Tibial artery (tissue), 4 donors: Measurements from ENCODE around the gene ZNF576.
"Not testable (repeated sequence)": the region's sequence is repeated elsewhere in the genome, so short reads cannot be mapped to it uniquely, and the experiment has no call there.

ENCODE experiments used
- DNase-seq, 2 donors: peaks; one replicate each; pipeline ENCODE4 v3.0.0-alpha.2; 2019
- H3K27ac ChIP-seq, 2 donors: fragments of 200-600 bp; sonication (generic) in 1 of 2; 1 replicate in 1 of 2; 2 replicates in 1 of 2; pipeline ENCODE4 v1.5.1; 2018 to 2019; ENCODE audit warnings: mild to moderate bottlenecking in 1 of 2
- H3K27me3 ChIP-seq, 2 donors: fragments of 200-600 bp; sonication (generic) in 1 of 2; one replicate each; pipeline versions ENCODE4 v1.5.1 to v1.6.0; 2016 to 2019
- H3K36me3 ChIP-seq, 3 donors: fragments of 200-600 bp; sonication (generic) in 2 of 3; one replicate each; pipeline ENCODE4 v1.5.1; 2016 to 2019; ENCODE audit warnings: mild to moderate bottlenecking in 2 of 3
- H3K4me1 ChIP-seq, 4 donors: fragments of 200-600 bp; sonication (generic) in 2 of 4; 1 replicate in 3 of 4; 2 replicates in 1 of 4; pipeline ENCODE4 v1.5.1; 2016 to 2019
- H3K4me3 ChIP-seq, 2 donors: fragments of 200-600 bp; sonication (generic) in 1 of 2; 1 replicate in 1 of 2; 2 replicates in 1 of 2; pipeline ENCODE4 v1.5.1; 2018 to 2019; ENCODE audit warnings: mild to moderate bottlenecking in 2 of 2
- H3K9me3 ChIP-seq, 3 donors: fragments of 200-600 bp; sonication (generic) in 1 of 3; one replicate each; pipeline ENCODE4 v1.5.1; 2016 to 2019
- intact Hi-C: fragments of 100-400 bp; cut with DNase I; formaldehyde crosslinking; loops from one replicate; pipeline ENCODE4 v1.15.0; 2023; ENCODE audit warnings: low total_unique reads
- TF ChIP-seq, protein P1 (sequence below), 2 experiments: fragments of 200-600 bp in 1 of 2; fragments of 450-650 bp in 1 of 2; IDR thresholded peaks; one replicate each; pipeline ENCODE4 v1.5.1; 2017 to 2019; ENCODE audit warnings: antibody characterized with exemption in 2 of 2, mild to moderate bottlenecking in 1 of 2, moderate library complexity in 1 of 2

ZNF576 gene

DNA sequence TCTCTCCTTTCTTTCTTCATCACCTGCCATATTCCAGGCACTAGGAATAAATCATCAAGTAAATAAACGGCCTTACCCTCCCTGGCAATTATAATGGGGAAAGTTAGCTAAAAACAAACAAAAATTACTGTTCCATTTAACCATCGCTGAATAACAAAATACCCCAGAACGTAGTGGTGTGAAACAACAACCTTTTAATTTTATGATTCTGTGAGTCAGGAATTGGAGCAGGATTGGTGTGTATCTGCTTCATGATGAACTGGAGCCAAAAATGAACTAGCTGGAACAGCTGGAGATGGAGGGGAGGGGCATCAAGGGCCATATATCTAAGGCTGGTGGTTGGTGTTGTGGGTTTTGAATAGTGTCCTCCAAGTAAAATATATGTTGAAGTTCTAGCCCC lies 46.9 kb downstream of the ZNF576 start:
- peaks cover 0 to 16% (median 10%) of the 10 kb centered on the region in 4 donors for H3K4me1 ChIP-seq
- no peak overlapping the region for H3K4me3 ChIP-seq
- intact Hi-C loops, result no loop called here
- H3K27me3 ChIP-seq, result peaks cover 0 to 34% of the 10 kb centered on the region in 2 donors
- peaks cover 0 to 17% (median 13%) of the 10 kb centered on the region in 3 donors for H3K36me3 ChIP-seq
- H3K27ac ChIP-seq, result no peak overlapping the region
- no peak for DNase-seq
- no peaks in the 10 kb centered on the region for H3K9me3 ChIP-seq
- TF ChIP-seq, protein P1, sequence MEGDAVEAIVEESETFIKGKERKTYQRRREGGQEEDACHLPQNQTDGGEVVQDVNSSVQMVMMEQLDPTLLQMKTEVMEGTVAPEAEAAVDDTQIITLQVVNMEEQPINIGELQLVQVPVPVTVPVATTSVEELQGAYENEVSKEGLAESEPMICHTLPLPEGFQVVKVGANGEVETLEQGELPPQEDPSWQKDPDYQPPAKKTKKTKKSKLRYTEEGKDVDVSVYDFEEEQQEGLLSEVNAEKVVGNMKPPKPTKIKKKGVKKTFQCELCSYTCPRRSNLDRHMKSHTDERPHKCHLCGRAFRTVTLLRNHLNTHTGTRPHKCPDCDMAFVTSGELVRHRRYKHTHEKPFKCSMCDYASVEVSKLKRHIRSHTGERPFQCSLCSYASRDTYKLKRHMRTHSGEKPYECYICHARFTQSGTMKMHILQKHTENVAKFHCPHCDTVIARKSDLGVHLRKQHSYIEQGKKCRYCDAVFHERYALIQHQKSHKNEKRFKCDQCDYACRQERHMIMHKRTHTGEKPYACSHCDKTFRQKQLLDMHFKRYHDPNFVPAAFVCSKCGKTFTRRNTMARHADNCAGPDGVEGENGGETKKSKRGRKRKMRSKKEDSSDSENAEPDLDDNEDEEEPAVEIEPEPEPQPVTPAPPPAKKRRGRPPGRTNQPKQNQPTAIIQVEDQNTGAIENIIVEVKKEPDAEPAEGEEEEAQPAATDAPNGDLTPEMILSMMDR (IDR thresholded peaks at IDR 0.05), result no peak

DNA sequence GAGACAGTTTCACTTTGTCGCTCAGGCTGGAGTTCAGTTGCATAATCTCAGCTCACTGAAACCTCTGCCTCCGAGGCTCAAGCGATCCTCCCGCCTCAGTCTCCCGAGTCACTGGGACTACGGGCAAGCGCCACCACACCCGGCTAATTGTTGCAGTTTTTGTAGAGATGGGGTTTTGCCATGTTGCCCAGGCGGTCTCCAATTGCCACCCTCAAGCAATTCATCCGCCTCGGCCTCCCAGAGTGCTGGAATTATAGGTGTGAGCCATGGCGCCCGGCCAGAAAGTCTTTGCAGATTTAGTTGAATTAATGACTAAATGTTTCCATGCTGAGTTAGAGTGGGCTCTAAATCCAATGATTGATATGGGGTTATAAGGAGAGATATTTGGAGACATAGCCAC lies 47.8 kb downstream of the ZNF576 start:
- no peak for DNase-seq
- Histone ChIP-seq H3K27ac (no peak overlapping the region), H3K9me3 (no peaks in the 10 kb centered on the region), H3K27me3 (peaks cover 0 to 26% of the 10 kb centered on the region in 2 donors), H3K4me1 (peaks cover 0 to 13% (median 9%) of the 10 kb centered on the region in 4 donors), H3K36me3 (peaks cover 6 to 25% (median 22%) of the 10 kb centered on the region in 3 donors), H3K4me3 (no peak overlapping the region)
- intact Hi-C loops, result no loop called here
- TF ChIP-seq, protein P1 (IDR thresholded peaks at IDR 0.05), result no peak

DNA sequence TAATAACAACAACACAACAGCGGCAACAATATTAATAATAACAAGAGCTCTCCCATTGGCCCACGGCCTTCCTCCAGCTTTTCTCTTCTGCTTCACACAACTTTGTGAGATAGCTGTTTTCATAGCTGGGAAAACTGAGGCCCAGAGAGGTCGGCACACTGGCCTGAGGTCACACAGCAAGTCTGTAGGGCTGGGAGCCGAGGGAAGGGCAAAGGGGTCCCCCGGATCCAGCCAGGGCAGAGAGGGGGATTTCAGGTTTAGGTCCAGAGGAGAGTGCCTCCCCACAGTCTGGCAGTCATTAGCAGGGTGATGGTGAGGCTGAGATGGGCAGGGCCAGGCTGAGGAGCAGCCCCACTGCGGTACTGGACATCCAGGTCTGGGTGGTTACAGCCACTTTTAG lies 52.2 kb downstream of the ZNF576 start:
- H3K9me3 ChIP-seq, result no peaks in the 10 kb centered on the region
- H3K27me3 ChIP-seq, result no peaks in the 10 kb centered on the region
- DNase-seq, result no peak
- TF ChIP-seq, protein P1 (IDR thresholded peaks at IDR 0.05), result no peak
- no peaks in the 10 kb centered on the region for H3K4me1 ChIP-seq
- intact Hi-C loops, result no loop called here
- peaks cover 12 to 48% (median 44%) of the 10 kb centered on the region in 3 donors for H3K36me3 ChIP-seq
- no peak overlapping the region for H3K4me3 ChIP-seq
- H3K27ac ChIP-seq, result no peak overlapping the region

DNA sequence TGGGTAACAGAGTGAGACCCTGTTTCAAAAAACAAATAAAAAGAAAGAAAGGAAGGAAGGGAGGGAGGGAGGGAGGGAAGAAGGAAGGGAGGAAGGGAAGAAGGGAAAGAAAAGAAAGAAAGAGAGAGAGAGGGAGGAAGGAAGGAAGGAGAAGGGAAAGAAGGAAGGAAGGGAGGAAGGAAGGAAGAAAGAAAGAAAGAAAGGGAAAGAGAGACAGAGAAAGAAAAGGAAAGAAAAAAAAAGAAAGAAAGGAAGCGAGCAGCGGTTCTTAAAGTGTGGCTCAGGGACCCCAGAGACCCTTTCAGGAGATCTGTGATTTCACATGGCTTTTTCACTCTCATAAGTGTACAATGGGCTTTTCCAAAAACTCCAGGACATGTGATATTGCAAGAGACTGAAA lies 53.1 kb downstream of the ZNF576 start:
- Histone ChIP-seq H3K36me3 (peaks cover 18 to 57% (median 52%) of the 10 kb centered on the region in 3 donors), H3K9me3 (no peaks in the 10 kb centered on the region), H3K4me3 (no peak overlapping the region), H3K27ac (no peak overlapping the region), H3K4me1 (no peaks in the 10 kb centered on the region), H3K27me3 (no peaks in the 10 kb centered on the region)
- TF ChIP-seq, protein P1 (IDR thresholded peaks at IDR 0.05), result no peak
- intact Hi-C loops, result no loop called here
- no peak for DNase-seq

DNA sequence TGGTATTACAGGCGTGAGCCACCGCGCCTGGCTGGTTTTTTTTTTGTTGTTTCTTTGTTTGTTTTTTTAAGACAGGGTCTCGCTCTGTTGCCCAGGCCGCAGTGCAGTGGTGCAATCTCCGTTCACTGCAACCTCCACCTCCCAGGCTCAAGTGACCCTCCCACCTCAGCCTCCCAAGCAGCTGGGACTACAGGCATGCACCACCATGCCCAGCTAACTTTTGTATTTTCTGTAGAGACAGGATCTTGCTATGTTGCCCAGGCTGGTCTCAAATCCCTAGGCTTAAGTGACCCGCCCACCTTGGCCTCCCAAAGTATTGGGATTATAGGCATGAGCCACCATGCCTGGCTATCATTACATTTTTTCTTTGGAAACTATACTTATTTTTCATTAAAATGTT lies 53.9 kb downstream of the ZNF576 start:
- intact Hi-C loops, H3K27ac ChIP-seq, DNase-seq, H3K4me1 ChIP-seq, H3K4me3 ChIP-seq, H3K9me3 ChIP-seq, H3K27me3 ChIP-seq: not testable (repeated sequence)
- H3K36me3 ChIP-seq, result peaks cover 19 to 62% (median 59%) of the 10 kb centered on the region in 3 donors
